IPS-11a (cell line): ENCODE data around the gene NUDT14.

Source experiments
- H3K4me3 ChIP-seq: one replicate; pipeline ENCODE4 v1.5.1; 2013; ENCODE audit warnings: low read depth, low read length, control low read depth

NUDT14 gene

GRCh38 chr14:105180592-105181548 lies at the start of gene NUDT14:
TSS of gene NUDT14 (minus strand) at chr14:105181312. CDS start at chr14:105181209, 103 bp downstream.
- peak within 1 kb of the TSS; percentile 41 for H3K4me3 ChIP-seq

GRCh38 chr14:105229099-105229655 lies 48.1 kb upstream of the NUDT14 start:
- H3K4me3 ChIP-seq, result no peak overlapping the region

GRCh38 chr14:105228562-105228961 lies 47.5 kb upstream of the NUDT14 start:
- H3K4me3 ChIP-seq, result no peak overlapping the region

- no peak overlapping the region for H3K4me3 ChIP-seq
These were observed 46.2 kb upstream of the NUDT14 start for GRCh38 chr14:105227346-105227745.

GRCh38 chr14:105226198-105226597 lies 45.1 kb upstream of the NUDT14 start:
- H3K4me3 ChIP-seq, result no peak overlapping the region

- H3K4me3 ChIP-seq, result no peak overlapping the region
These were observed 43.9 kb upstream of the NUDT14 start for GRCh38 chr14:105224845-105225570.

GRCh38 chr14:105223770-105224544 lies 42.8 kb upstream of the NUDT14 start:
- no peak overlapping the region for H3K4me3 ChIP-seq

- no peak overlapping the region for H3K4me3 ChIP-seq
These were observed 42.1 kb upstream of the NUDT14 start for GRCh38 chr14:105223260-105223659.

- H3K4me3 ChIP-seq, result no peak overlapping the region
These were observed 40.6 kb upstream of the NUDT14 start for GRCh38 chr14:105221598-105222178.

GRCh38 chr14:105220699-105221597 lies 39.8 kb upstream of the NUDT14 start:
- H3K4me3 ChIP-seq, result no peak overlapping the region

- H3K4me3 ChIP-seq, result no peak overlapping the region
These were observed 38.6 kb upstream of the NUDT14 start for GRCh38 chr14:105219753-105220152.

GRCh38 chr14:105219043-105219612 lies 38.0 kb upstream of the NUDT14 start:
- no peak overlapping the region for H3K4me3 ChIP-seq

GRCh38 chr14:105218611-105219010 lies 37.5 kb upstream of the NUDT14 start:
- no peak overlapping the region for H3K4me3 ChIP-seq

GRCh38 chr14:105217774-105218173 lies 36.7 kb upstream of the NUDT14 start:
- H3K4me3 ChIP-seq, result no peak overlapping the region

- no peak overlapping the region for H3K4me3 ChIP-seq
These were observed 35.6 kb upstream of the NUDT14 start for GRCh38 chr14:105216490-105217247.

GRCh38 chr14:105215602-105216001 lies 34.5 kb upstream of the NUDT14 start:
- no peak overlapping the region for H3K4me3 ChIP-seq

- H3K4me3 ChIP-seq, result no peak overlapping the region
These were observed 33.3 kb upstream of the NUDT14 start for GRCh38 chr14:105214324-105214915.

- H3K4me3 ChIP-seq, result no peak overlapping the region
These were observed 32.2 kb upstream of the NUDT14 start for GRCh38 chr14:105213361-105213760.
